ENCODE results near the gene PTPN11.
"Not testable (repeated sequence)": the region's sequence is repeated elsewhere in the genome, so short reads cannot be mapped to it uniquely, and the experiment has no call there.

The PTPN11 gene

GRCh38 chr12:112514926-112515642, 96.3 kb downstream of the PTPN11 start:
- no peak for DNase-seq (ENCODE audit: low read depth)

GRCh38 chr12:112515868-112516267, 97.1 kb downstream of the PTPN11 start:
- DNase-seq (ENCODE audit: low read depth): no peak

DNA sequence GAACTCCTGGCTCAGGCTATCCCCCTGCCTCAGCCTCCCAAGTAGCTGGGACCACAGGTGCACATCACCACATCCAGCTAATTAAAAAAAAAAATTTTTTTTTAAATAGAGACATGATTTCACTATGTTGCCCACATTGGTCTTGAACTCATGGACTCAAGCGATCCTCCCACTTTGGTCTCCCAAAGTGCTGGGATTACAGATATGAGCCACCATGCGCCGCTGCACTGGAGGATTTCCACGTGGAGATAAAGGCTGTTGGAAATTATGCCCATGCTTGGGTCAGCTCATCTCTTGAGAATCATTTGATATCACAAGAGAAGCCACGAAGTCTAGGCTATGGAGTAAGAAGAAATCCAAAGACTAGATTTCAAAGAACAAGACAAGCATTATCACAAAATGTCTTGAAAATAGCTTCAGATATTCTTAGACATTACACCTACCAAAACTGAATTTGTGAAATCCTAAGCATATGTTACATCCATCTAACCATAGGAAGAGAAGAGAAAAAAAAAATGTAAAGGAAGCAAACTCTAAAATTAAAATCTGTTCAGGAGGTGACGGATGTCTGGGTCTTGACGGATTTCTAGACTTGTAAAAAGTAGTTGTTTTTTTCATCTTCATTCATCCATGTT, 99.1 kb downstream of the PTPN11 start:
- no peak for DNase-seq (ENCODE audit: low read depth)

DNA sequence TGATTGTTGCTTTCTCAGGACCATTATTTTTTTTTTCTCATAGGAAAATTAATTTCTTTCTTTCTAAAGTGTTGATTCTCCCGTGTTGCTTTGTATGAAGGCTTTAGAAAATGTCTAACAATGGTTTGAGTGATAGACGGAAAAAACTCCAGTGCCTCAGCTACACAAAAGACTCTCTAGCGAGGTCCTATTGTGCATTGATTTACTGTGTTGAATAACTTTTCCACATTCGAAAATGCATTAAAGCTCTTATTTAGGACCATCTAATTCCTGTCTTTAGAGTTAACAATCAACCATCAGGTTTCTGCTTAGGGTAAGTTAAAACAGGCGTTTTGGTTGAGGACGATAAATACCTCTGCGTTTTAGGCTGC, 99.6 kb downstream of the PTPN11 start:
- no peak for DNase-seq (ENCODE audit: low read depth)

DNA sequence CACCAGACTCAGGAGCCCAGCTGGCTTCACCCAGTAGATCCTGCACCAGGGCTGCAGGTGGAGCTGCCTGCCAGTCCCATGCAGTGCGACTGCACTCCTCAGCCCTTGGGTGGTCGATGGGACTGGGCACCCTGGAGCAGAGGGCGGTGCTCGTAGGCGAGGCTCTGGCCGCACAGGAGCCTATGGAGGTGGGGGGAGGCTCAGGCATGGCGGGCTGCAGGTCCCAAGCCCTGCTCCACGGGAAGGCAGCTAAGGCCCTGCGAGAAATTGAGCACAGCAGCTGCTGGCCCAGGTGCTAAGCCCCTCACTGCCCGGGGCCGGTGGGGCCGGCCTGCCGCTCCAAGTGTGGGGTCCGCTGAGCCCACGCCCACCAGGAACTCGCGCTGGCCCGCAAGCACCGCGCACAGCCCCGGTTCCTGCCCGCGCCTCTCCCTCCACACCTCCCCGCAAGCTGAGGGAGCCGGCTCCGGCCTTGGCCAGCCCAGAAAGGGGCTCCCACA, 101.1 kb downstream of the PTPN11 start:
- not testable (repeated sequence) for DNase-seq (ENCODE audit: low read depth)

- DNase-seq (ENCODE audit: low read depth): no peak
These were observed 105.1 kb downstream of the PTPN11 start for GRCh38 chr12:112523856-112524255.

DNA sequence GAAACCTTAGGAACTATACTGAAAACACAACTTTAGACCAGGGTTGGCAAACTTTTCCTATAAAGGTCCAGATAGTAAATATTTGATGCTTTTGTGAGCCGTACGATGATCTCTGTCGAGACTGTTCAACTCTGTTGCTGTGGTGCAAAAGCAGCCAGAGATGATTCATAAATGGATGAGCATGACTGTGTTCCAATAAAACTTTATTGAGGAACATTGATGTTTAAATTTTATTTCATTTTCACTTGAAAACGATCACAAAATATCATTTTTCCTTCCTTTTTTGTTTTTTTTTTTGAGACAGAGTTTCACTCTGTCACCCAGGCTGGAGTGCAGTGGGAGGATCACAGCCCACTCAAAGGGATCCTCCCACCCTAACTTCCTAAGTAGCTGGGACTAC, 105.5 kb downstream of the PTPN11 start:
- no peak for DNase-seq (ENCODE audit: low read depth)

GRCh38 chr12:112524676-112525425, 106.1 kb downstream of the PTPN11 start:
- DNase-seq (ENCODE audit: low read depth): no peak

- no peak for DNase-seq (ENCODE audit: low read depth)
These were observed 106.7 kb downstream of the PTPN11 start for GRCh38 chr12:112525426-112525809.

DNA sequence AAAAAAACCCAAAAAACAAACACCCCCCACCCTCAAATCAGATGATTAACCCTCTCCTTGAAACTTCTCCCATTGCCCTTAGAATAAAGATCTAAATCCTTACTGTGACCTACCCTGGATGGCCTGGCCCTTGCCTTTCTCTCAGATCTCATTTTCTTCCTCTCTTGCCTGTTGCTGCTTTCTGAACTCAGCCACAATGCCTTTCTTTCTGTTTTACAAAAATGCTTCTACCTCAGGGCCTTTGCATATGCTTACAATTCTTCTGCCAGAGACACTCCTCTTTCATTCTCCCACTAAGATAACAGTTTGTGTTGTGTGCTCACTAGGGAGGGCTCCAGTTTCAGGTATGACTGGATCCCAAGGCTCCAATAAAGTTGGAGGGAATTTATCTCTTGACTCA, 108.3 kb downstream of the PTPN11 start:
- no peak for DNase-seq (ENCODE audit: low read depth)

DNA sequence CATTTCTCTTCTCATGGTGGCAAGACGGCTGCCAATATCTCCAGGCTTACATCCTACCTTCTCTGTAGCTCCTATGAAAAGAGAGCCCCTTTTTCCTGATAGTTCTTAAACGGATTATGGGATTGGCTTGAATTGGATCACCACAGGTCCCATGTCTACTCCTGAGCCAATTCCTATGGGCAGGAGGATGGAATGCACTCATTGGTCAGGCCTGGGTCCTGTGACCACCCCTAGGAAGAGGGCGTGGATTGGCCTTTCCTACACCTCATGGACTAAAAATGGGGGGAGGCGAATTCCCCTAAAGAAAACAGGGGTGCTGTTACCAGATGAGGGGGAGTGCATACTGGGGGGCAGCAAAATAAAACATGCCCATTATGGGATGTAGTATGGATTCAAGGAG, 108.8 kb downstream of the PTPN11 start:
- no peak for DNase-seq (ENCODE audit: low read depth)

DNA sequence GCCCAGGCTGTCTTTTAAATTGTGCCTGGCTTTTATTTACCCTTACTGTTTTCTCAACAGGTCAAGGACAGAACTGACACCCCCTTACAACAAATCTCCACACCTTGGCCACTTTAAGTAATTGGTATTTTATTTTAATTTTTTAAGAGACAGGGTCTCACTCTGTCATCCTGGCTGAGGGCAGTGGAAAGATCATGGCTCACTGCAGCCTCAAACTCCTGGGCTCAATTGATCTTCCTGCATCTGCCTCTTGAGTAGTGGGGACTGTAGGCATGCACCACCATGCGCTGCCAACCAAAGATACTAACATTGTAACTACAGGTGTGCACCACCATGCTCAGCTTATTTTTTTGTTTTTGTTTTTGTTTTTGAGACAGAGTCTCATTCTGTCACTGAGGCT, 109.8 kb downstream of the PTPN11 start:
- no peak for DNase-seq (ENCODE audit: low read depth)

- no peak for DNase-seq (ENCODE audit: low read depth)
These were observed 112.2 kb downstream of the PTPN11 start for GRCh38 chr12:112530941-112531340.

DNA sequence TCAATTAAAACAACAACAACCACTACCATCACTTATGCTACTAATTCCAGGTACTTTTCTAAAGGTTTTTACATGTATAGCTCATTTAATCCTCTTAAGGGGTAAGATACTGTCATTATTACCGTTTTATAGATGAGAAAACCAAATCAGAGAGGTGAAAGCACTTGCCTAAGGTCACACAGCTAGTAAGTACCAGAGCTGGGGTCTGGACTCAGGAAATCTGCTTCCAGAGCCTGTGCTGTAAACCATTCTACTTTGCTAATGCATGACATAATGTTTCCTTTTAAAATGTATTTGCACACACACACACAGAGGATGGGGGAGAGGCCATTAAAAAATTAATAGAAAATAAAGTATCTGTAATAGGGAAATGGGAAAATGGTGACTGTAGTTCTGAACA, 113.4 kb downstream of the PTPN11 start:
- DNase-seq (ENCODE audit: low read depth): no peak

GRCh38 chr12:112533528-112533927, 114.8 kb downstream of the PTPN11 start:
- no peak for DNase-seq (ENCODE audit: low read depth)

DNA sequence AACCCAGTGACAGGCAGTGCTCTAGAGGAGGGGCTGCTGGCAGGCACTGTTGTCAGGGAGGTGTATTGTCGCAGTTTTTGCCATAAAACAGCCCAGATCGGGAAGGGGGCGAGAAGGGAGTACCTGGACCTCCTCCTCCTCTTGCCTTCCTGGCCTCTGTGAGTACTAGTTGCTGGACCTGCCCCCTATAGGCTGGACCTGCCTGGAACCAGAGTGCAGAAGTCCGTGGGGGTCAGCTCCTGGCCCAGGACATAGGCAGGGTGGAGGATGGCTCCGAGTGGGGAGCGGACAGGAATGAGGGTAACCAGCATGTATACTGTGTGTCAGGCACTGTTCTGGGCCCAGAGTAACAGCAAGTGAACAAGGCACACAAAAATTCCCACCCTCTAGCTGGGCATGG, 116.3 kb downstream of the PTPN11 start:
- no peak for DNase-seq (ENCODE audit: low read depth)

- no peak for DNase-seq (ENCODE audit: low read depth)
These were observed 117.1 kb downstream of the PTPN11 start for GRCh38 chr12:112535637-112536366.

- no peak for DNase-seq (ENCODE audit: low read depth)
These were observed 117.6 kb downstream of the PTPN11 start for GRCh38 chr12:112536367-112536730.

GRCh38 chr12:112537710-112538396, 119.1 kb downstream of the PTPN11 start:
- DNase-seq (ENCODE audit: low read depth): no peak

DNA sequence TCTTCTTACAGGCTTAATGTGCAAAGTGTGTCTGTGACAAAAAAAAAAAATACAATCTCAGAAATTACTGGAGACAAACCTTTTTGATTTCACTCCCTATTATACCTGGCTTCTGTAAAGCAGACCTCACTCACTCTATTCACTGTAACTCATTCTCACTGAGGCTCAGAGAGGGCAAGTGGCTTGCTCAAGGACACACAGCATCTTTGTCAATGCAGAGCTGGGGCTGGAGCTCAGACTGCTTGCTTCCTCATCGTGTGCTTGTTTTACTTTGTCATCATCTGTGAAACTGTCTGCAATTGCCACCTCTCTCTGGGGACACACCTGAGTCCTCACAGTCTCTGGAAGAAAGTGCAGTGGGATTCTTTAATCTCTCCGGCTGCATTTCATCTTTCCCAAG, 120.0 kb downstream of the PTPN11 start:
- DNase-seq (ENCODE audit: low read depth): no peak

DNA sequence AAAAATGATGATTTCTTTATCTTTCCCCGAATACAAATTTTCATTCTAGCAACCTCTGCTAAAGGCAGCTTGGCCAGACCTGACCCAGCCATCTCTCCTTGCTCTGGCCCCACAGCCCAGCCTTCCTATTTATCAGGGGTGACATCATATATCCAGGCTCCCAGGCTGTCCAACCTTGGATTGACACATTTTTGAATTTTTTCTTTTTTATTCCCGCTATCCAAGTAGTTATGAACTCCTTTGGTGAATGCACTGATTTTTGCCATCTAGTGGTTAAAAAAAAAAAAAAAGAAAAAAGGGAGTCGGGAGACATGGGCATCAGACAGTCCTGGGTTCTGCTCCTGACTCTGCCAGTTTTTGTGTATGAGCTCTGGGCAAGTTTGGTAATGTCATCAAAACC, 120.5 kb downstream of the PTPN11 start:
- DNase-seq (ENCODE audit: low read depth): no peak

DNA sequence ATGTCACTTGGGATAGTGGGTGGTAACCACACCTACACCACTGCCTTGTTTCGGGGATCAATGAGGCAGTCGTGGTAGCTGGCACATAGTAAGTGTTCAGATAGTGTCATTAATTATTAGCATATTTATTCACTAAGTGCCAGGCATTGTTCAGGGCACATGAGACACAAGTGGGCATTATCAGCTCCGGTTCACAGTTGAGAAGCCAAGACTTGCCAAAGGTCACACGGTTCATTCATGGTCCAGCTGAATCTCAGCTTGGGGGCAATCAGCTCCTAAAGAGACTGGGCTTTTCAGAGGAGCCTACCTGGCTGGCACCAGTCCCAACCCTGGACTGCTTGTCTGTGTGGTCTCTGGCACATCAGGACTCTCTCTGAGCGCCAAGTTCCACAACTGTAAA, 121.3 kb downstream of the PTPN11 start:
- no peak for DNase-seq (ENCODE audit: low read depth)

Measured in stimulated activated CD8-positive, alpha-beta memory T cell treated with anti-CD3 and anti-CD28 coated beads, Interleukin-7, amount 100 ng/mL, for 24 hours (primary cell).